Erythroblast (primary cell): ENCODE measurements around the gene IL4R.

Experiments
- GATA1 ChIP-seq: IDR thresholded peaks from 2 replicates; pipeline ENCODE4 v1.6.1; 2011; ENCODE audit warnings: low read depth, mild to moderate bottlenecking, control low read depth, low read length, moderate library complexity
- POLR2A ChIP-seq: IDR thresholded peaks from 2 replicates; pipeline ENCODE4 v1.6.1; 2011; ENCODE audit warnings: mild to moderate bottlenecking, low read length

DNA sequence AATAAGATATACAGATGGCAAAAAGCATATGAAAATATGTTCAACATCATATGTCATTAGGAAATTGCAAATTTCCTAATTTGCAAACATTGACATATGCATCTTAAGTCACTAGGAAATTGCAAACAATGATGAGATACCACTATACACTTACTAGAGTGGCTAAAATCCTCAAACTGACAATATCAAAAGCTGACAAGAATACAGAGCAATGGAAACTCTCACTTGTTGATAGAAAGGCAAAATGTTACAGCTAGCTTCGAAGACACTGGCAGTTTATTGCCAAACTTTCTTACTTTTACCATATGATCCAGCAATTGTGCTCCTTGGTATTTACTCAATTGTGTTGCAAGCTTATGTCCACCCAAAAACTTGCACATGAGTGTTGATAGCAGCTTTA is 5.0 kb upstream of the IL4R start:
- TF ChIP-seq POLR2A, result no peak
- no peak for TF ChIP-seq GATA1
